GM13977 (cell line): ENCODE results near the gene PHAF1.

Source experiments
- DNase-seq: peaks from one replicate; pipeline ENCODE4 v3.0.0; 2012; ENCODE audit warnings: low spot score
- CTCF ChIP-seq: IDR thresholded peaks from 2 replicates; pipeline ENCODE4 v1.5.1; 2012; ENCODE audit warnings: mild to moderate bottlenecking, control low read depth; ENCODE audit not compliant: insufficient read depth; ENCODE audit errors: extremely low read depth, missing control alignments
- in situ Hi-C: fragments of 300-500 bp; cut with MboI; formaldehyde crosslinking; loops from one replicate; pipeline ENCODE4 v1.12.0; 2022; ENCODE audit warnings: low sequenced_read_pairs, low pct_unique_long_range_greater_than_20kb, mixed read lengths, inconsistent platforms; ENCODE audit not compliant: unreplicated experiment

The PHAF1 gene

GRCh38 chr16:67108931-67109406 is 772 bp upstream of the PHAF1 start:
- in situ Hi-C loops, result no loop called here
- DNase-seq, result no peak
- no peak for TF ChIP-seq CTCF

- no peak for DNase-seq
- in situ Hi-C loops, result no loop called here
- TF ChIP-seq CTCF, result no peak
Measured at GRCh38 chr16:67111951-67112444, 2.3 kb downstream of the PHAF1 start.

- no peak for DNase-seq
- in situ Hi-C loops, result no loop called here
Measured at GRCh38 chr16:67112591-67113399, 3.1 kb downstream of the PHAF1 start.

GRCh38 chr16:67114793-67115192 is 5.1 kb downstream of the PHAF1 start:
- DNase-seq, result no peak
- in situ Hi-C loops, result no loop called here
- TF ChIP-seq CTCF, result no peak

More at GRCh38 chr16:67112591-67113399, 3.1 kb downstream of the PHAF1 start:
- TF ChIP-seq CTCF, result no peak

GRCh38 chr16:67115639-67116038 is 5.9 kb downstream of the PHAF1 start:
- in situ Hi-C loops, result no loop called here
- no peak for DNase-seq
- TF ChIP-seq CTCF, result no peak

- in situ Hi-C loops, result no loop called here
- no peak for TF ChIP-seq CTCF
- no peak for DNase-seq
Measured at GRCh38 chr16:67116388-67117311, 6.9 kb downstream of the PHAF1 start.
